ENCODE results near the gene FAM53B.

- TF ChIP-seq, protein P1, sequence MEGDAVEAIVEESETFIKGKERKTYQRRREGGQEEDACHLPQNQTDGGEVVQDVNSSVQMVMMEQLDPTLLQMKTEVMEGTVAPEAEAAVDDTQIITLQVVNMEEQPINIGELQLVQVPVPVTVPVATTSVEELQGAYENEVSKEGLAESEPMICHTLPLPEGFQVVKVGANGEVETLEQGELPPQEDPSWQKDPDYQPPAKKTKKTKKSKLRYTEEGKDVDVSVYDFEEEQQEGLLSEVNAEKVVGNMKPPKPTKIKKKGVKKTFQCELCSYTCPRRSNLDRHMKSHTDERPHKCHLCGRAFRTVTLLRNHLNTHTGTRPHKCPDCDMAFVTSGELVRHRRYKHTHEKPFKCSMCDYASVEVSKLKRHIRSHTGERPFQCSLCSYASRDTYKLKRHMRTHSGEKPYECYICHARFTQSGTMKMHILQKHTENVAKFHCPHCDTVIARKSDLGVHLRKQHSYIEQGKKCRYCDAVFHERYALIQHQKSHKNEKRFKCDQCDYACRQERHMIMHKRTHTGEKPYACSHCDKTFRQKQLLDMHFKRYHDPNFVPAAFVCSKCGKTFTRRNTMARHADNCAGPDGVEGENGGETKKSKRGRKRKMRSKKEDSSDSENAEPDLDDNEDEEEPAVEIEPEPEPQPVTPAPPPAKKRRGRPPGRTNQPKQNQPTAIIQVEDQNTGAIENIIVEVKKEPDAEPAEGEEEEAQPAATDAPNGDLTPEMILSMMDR (IDR thresholded peaks at IDR 0.05): no peak
- TF ChIP-seq POLR2AphosphoS5 (IDR thresholded peaks at IDR 0.05) (no peak), POLR2A (IDR thresholded peaks at IDR 0.05; ENCODE audit: low read depth) (no peak)
Observed at GRCh38 chr10:124710266-124710881, 33.8 kb downstream of the FAM53B start.

Data from esophagus muscularis mucosa (tissue), 3 donors.